Measurements from ENCODE around the gene PIAS1.

- TF ChIP-seq, protein P1, sequence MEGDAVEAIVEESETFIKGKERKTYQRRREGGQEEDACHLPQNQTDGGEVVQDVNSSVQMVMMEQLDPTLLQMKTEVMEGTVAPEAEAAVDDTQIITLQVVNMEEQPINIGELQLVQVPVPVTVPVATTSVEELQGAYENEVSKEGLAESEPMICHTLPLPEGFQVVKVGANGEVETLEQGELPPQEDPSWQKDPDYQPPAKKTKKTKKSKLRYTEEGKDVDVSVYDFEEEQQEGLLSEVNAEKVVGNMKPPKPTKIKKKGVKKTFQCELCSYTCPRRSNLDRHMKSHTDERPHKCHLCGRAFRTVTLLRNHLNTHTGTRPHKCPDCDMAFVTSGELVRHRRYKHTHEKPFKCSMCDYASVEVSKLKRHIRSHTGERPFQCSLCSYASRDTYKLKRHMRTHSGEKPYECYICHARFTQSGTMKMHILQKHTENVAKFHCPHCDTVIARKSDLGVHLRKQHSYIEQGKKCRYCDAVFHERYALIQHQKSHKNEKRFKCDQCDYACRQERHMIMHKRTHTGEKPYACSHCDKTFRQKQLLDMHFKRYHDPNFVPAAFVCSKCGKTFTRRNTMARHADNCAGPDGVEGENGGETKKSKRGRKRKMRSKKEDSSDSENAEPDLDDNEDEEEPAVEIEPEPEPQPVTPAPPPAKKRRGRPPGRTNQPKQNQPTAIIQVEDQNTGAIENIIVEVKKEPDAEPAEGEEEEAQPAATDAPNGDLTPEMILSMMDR (IDR thresholded peaks at IDR 0.05), result no peak
- no peak for TF ChIP-seq POLR2A (IDR thresholded peaks at IDR 0.05)
Observed at GRCh38 chr15:68173119-68173518, 119.0 kb downstream of the PIAS1 start.
